HG03064 (cell line): Measurements from ENCODE around the gene STK24.
"Not testable (repeated sequence)": the region's sequence is repeated elsewhere in the genome, so short reads cannot be mapped to it uniquely, and the experiment has no call there.

Experiments used
- ATAC-seq: cut with Tn5 transposase; IDR thresholded peaks from one replicate; pipeline ENCODE4 v1.9.1; 2021; ENCODE audit warnings: low read depth; ENCODE audit not compliant: unreplicated experiment

The STK24 gene

DNA sequence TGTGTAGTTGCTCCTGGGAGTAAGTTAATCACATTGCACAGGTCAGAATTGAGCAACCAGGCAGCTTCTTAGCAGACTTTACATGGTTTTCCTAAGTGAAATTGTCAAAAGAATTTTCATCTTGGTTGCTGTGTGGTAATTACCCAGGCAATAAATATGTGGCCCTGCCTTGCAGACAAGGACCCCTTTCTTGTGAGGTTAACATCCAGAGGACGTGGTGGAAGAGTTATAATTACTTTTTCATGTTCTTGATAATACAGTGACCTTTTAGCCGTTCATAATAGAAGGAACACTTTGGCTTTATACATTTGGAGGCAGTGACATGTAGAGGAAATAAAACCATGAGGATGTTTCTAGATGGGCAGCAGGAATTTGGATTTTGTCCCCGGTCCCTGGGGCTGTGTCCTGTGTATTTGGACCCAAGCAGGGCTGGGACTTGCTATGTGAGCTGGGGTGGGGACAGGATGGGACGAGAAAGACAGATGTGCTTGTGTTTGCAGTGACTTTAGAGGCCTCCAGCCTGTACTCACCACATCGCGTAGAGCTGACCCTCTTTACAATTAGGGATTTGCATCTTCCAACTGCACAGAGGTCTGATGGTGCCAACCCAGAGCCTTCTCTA lies 156.2 kb downstream of the STK24 start:
- no peak for ATAC-seq

DNA sequence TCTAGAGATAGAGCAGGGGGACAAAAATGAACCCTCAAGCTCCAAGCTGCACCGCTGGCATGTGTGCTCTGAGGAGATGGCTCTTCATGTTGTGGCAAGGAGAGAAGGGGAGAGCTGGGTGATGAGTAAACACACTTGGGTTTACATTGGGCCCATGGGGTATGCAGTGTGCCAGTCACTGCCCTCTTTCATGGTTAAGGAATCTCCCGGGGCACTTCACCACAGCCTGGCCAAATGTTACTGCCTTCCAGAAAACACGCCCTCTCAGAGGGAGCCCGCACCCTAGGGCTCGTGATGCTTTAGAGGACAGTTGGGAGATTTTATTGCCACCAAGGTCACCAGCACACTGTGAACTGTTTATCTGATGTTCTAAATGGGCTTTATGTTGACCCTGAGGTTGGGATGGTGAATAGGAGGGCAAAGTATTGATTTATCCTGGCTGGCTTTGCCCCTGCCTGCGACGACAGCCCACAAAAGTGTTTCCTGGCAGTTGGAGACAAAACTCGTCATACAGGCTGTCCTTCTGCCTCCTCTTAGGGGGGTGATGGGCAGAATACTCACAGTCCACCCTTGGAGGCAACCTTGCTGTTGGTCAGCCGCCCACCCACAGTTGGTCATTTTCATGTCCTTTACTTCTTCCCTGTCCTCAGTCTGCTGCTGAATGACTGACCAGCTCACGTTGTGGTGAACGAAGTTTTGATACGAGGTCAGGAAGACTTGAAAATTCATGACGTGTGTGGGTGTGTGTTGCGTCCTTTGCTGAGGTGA lies 156.9 kb downstream of the STK24 start:
- ATAC-seq = no peak

DNA sequence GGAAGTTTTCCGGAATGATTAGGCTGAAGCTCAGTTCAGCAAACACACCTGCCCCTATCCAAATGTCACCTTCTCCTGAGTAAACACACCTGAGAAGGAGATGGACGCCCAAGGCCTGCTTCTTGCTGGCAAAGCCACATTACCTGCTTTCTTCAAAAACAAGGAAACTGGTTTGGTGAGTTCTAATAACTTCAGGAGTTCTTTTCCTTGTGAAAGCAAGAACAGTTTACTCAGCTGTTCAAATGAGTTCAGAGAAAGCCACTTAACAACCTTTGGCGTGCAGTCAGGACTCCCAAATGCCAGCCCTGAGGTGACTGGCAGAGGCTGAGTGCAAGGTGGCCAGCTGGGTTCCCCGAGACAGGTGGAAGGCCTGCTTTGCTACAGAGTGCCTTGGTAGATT lies 160.5 kb downstream of the STK24 start:
- no peak for ATAC-seq

DNA sequence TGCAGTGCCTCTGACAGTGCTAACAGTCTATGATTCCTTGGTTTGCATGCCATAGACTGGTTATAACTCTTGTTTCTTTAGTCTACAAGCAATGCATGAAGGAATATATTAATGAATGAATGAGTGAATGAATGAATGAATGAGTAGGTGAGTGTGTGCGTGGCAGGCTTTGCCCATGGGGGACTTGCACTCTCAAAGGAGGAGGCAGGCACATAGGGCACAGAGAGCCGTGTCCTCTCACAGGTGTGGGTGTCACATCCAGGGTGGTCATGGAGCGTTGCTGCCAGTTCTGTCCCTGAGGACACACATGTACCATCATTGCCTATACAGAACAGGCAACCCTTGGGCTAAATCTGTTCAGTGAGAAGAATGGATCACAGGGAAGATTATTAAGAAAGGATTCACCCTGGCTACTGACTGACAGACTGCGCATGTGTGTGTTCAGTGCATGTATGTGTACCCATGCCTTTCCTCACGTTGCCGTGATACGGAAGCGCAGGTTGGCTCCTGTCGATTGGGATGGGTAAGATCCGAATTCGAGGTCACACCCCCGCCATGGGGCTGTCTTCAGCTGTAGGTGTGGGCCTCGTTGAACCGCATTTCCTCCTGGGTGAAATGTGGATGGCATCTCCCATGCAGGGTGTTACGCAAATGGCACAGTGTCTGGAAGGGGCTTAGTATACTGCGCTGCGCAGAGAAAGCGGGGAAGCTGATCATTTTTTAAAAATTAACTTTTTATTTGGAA lies 161.4 kb downstream of the STK24 start:
- ATAC-seq = no peak

DNA sequence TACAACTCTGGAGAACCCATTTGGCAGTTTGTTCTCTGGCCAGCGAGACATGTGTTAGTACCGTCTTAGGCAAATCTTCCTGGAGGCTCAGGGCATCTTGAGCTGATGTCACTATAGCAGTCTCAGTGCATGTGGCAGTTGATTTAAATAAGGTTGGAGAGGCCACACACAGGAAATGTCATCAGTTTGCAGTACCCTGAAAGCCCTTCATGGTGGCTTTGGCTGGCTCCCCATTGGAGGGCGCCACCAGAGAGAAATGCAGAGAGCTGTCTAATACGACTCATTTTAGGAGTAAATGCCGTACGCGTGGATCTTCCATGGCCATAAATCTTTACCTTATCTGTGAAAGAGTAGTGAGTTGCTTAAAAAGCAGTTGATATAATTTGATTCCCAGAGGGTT lies 163.1 kb downstream of the STK24 start:
- no peak for ATAC-seq

DNA sequence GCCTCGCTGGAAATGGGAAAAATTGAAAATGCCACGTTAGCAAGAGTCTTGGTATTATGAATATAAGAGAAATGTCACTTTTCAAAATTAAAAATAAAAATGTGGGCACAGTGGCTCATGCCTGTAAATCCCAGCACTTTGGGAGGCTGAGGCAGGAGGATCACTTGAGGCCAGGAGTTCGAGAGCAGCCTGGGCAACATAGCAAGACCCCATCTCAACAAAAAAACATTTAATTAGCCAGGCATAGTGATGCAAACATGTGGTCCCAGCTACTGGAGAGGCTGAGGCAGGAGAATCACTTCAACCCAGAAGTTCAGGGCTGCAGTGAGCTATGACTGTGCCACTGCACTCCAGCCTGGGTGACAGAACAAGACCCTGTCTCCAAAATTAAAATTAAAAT lies 163.6 kb downstream of the STK24 start:
- ATAC-seq = not testable (repeated sequence)

DNA sequence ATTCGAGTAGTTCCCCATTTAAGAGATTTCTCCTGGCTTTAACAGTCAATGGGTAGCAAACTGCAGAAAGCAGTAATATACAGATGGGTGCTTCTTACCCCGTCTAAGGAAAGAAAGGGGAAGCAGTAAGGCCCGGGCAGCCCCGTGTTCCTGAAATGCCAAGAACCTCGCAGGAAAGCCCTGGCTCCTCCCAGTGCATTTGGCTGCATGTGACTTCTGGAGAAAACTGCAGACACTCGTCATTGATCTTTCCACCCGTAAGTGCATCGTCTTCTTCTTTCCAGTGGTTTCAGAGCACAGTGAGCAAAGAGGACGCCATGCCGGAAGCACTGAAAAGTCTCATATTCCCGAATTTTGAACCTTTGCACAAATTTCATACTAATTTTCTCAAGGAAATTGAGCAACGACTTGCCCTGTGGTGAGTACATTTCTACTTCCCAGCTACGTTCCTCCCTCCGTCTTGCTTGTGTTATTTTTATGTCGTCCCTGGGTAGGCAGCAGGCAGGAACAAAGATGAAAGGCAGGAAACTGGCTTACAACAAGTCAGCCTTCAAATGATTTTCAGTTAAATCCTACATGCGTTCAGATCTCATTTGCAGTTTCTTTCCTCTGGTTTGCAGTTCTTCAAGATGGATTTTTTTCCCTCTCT lies 165.2 kb downstream of the STK24 start:
- ATAC-seq = no peak

DNA sequence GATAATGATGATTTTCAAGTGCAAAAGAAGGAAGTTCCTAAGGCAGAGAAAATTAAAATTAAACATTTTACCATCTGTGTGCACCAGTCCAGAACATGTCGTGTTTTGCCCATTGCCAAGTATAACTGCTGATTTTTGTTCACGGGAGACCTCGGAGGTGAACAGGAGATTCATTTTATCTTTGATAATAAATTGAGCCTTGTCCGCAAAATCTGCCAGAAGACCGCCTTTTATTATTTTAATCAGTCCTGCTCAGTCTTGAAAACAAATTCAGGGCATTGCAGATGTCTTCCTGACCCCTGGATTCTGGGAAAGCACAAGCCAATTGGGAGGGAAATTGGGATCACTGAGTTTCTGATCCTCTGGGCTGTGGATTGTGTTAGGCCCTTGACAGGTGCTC lies 165.9 kb downstream of the STK24 start:
- no peak for ATAC-seq

DNA sequence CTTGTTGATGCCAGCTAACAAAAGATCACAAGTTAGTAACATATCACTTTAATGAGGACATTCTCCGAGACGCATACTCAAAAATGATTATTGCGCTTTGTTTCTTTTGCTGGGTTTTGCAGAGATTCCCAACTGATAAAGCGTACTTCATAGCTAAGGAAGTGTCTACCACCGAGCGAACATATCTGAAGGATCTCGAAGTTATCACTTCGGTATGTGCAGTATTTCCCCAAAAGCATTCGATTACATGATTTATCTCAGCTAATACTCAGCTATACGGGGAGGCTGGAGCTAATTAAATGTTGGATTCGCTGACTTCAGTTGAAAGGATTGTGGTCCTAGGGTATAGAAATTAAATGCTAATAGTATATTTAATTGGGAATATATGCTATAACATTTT lies 166.3 kb downstream of the STK24 start:
- ATAC-seq = no peak

DNA sequence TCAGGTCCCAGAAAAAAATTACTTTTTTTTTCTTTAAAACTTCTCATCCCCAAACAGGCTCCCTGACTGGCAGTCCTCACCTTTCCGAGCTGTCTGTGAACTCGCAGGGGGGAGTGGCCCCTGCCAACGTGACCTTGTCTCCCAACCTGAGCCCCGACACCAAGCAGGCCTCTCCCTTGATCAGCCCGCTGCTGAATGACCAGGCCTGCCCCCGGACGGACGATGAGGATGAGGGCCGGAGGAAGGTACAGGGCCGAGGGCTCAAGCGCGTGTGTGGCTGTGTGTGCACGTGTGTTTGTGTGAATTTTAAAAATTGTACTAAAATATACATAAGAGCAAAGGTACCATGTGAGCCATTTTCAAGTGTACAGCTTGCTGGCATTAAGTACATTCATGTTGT lies 167.6 kb downstream of the STK24 start:
- ATAC-seq = no peak

DNA sequence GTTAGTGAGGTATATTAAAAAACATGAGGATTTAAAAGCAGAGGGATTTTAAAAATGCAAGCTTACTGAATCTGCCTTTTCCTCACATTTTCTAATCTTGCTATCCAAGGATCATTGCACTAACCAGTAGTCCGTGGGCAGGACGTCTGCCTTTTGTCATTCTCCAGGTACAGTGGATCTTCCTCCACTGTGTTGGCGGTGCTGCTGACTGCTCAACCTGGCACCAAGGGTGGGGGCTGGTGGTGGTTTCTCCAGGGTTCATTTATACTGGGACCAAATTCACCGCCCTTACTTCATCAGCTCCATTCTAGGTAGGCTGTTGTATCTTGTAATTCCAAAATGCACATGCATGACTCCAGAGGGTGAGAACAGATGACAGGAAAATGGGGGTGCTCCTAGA lies 169.3 kb downstream of the STK24 start:
- no peak for ATAC-seq

DNA sequence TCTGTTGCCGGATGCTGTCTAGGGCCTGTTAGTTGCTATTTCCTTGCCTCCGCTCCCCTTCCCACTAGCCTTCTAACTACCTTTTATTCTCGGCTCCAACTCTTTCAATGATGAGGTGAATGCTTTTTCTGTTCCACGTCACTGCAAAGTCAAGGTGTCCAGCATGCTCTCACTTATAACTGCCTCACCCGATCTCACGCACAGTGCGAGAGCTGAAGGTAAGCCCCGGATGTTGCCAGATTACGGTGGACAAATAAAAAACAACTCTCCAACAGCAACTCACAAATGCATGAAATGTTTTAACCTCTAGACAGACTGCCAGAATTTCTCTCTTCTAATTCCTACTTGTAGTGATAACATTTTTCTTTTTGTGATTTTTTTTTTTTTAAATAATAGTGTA lies 169.9 kb downstream of the STK24 start:
- no peak for ATAC-seq

DNA sequence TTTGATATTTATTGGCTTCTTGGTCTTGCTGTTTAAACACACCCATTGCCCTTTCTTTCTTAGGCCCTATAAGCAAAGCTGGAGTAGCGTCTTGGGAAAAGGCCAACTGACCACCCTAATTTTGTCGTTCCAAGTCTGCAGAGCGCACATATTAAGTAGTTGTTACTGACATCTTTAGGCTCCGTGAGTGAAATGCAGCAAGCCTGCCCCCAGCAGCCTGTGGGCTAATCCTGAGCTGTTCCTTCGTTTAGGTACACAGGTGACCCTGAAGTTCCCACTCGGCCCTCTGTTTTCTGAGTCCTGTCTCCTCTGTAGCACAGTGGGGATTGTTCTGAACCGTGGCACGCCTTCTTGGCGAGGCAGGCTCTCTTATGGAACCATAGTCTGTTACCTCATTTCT lies 170.5 kb downstream of the STK24 start:
- no peak for ATAC-seq

DNA sequence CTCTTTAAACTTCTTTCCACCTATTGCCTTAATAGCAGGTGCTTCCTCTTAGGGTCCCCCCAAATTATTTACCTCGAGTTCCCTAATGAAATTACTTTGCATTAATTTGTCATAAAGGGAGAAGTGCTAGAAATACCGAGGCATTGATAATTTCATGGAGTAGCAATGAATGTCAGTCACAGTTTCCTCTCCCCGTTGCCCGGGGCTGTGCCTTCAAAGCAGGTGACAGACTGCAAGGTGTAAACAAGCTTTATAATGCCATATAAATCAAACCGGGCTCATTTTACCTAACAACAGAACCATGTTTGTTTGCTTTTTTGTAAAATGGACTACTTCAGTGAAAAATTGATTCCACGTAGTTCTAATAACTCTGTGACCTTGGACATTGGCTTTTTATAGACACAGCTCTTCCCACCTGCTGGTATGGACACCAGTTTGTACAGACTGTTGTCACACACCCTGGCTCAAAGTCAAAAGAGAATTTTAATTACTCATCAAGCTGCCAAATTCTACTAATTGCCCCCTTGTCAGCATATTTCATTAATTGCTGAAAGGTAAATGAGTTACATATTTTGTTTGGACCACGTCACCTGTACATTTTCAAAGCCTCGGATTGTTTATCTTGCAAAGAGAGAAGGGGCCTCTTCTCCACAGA lies 171.1 kb downstream of the STK24 start:
- no peak for ATAC-seq

DNA sequence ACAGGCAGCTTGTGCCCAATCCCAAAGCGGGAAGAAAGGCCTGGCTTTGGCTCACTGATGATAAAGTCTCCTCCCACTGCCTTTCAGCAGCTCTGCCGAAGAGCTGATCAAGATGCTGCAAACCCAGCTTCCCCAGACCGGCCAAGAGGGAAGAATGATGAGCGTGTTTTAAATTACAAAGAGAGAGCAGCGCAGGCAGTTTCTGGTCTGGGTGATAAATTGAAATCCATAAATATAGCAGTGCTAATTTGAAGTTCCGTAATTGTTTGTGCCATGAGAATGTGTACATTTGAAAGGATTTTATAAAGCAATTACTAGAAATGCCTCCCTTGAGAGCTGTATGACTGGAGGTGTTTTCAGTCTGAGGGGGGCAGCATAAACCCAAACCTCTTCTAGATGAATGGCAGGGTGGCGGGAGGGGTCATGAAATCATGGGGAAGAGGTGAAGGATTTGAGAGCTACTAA lies 171.8 kb downstream of the STK24 start:
- ATAC-seq = no peak

DNA sequence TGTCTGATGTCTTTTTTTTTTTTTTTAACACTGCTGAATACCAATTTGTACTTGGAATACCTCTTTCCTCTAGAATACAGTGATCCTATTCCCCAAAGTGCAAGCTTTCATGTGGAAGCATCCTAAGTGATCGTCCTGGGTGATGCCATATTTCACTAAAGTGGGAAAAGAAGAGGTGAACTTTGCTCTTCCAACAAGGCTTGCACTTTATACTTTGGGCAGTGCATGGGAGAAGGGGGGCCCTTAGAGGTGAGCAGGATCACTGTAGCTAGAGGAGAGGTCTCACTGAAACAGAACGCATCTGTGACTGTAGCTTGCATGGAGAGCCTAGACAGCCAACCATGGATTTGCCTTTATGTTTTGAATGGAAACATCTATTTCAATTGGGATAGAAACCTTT lies 173.8 kb downstream of the STK24 start:
- ATAC-seq = no peak

DNA sequence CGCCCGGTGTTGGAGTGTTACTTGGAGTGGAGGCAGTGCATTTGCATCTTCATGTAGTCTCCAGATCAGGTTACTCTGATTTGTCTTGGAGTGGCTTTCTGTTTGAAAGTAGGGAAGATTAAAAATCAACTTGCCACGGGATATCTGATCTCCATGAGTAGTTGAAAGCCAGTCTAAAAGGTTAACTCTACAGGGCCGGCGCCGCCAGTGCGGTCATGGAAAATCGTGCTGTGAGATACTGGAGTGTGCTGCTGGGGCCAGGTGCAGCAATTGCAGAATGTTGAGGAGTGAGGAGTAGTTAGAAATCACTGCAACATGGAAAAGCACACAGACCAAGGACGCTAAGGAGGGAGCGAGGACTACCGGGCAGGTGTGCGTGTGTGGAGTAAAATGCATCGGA lies 175.0 kb downstream of the STK24 start:
- no peak for ATAC-seq

DNA sequence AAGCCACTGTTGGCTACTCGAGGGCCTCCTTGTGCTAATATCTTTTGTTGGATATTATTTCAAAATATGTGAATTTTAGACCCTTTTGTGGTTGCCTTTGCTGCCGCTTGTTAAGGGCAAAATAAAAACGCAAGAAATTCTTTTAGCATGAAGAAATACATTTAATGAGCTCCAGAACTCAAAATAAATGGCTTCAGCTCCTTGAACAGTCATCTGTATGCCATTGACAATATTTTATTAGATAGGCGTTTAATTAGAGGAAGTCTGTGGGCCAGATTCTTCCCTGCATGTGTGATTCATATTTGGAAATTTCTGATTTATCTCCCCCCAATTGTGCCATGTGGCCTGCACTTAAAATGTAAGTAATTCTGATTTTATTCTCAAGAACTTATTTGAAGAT lies 177.2 kb downstream of the STK24 start:
- no peak for ATAC-seq

DNA sequence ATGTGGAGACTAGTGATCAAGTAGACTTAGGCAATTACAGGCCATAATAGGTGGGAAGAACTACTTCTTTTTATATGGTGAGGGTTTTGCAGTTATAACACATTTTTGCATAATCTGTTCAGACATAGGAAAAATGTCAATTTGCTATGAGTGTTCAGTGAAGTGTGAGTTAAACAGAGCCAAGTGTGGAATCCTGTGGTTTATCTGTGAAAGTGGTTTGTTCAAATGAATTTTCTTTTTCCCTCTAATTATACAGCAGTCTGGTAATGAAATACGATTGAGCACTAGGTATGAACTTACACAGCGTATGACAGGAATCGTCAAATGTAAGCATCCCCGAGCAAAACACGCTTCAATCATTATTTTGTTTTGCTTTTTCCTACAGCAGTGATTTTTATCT lies 178.3 kb downstream of the STK24 start:
- no peak for ATAC-seq

DNA sequence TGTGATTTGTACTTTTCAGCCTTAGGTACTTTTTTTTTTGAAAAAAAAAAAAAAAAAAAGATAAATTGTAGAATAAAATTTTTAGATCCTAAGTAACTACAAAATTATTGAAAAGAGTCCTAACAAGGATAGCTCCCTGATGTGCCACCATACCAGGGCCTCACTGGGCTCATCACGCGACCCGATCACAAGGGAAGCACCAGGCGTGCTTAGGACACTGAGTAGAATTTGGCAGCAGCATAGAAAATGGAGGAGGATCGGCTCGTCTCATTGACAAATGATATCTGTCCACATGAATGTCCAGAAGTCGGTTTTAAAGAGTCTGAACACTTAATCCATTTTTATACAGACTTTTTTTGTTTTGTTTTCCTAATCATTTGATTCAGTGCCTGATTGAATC lies 179.0 kb downstream of the STK24 start:
- ATAC-seq = no peak

DNA sequence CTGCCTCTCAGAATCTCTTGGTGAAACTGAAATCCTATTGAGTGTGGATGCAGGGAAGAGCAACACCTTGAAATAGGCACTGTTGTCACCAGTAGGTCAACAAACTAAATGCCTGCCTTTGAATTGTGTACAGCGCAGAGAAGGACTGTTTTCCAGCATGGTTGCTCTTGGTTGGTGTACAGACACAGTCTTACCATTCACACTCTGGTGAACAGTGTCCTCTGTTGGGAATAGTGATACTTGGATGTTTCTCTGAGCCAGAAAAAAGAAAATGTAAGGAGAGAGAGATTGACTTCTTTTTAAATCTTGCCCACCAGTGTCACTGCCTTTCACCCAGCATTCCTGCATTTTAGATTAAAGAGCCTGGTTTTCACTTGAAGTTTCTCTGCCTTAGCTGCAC lies 179.7 kb downstream of the STK24 start:
- no peak for ATAC-seq
